Measurements from ENCODE around the gene CDH16.

DNA sequence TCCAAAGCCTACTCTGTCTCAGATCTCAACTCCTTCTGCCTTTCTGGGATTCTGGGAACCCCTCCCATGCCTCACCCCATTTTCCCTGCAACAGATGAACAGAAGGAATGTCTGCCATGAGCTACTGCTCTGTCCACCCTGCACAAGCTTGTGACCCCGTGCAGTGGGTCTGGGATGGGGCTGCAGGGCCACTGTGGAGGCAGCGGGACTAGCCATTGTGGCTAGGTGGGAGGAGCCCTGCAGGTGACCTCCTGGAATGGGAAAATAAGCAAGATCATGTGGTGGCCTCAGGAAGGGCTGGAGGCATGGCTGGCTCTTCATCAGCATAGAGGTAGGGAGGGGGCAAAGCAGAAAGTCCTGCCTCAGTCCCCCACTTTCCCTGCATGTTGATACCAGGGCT lies 24.6 kb downstream of the CDH16 start:
- TF ChIP-seq, protein P1, sequence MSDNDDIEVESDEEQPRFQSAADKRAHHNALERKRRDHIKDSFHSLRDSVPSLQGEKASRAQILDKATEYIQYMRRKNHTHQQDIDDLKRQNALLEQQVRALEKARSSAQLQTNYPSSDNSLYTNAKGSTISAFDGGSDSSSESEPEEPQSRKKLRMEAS (IDR thresholded peaks at IDR 0.05; ENCODE audit: insufficient read depth, insufficient read length) = no peak
- TF ChIP-seq CTCF (IDR thresholded peaks at IDR 0.05; ENCODE audit: extremely low read depth in 1 of 2, insufficient read depth in 1 of 2, low read depth in 1 of 2, low read length in 2 of 2) (no peak), GATA2 (IDR thresholded peaks at IDR 0.05; ENCODE audit: insufficient read depth, insufficient read length, low read depth, low read length) (no peak), POLR2A (IDR thresholded peaks at IDR 0.05; ENCODE audit: low read depth, low read length) (no peak)
